ENCODE results near the gene LARP4B.

DNA sequence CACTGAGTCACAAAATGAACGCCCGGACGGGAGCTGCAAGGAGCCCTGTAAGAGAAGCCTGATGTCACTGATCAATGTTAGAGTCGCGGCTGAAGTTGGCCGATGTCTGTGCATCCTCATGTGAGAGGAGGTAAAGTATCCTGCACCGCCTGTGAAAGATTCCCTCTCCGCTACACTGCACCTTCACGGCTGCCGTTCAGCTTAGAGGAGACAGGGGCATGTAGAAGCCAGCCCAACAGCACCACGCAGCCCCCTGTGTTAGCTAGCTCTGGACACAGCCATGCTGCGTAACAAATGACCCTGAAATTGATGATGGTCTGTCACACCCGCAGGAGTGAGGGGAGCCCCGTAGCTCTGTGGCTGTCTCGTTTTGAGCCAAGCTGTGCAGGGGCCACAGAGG, 160.5 kb downstream of the LARP4B start:
- TF ChIP-seq POLR2A (IDR thresholded peaks at IDR 0.05): no peak
- TF ChIP-seq, protein P1, sequence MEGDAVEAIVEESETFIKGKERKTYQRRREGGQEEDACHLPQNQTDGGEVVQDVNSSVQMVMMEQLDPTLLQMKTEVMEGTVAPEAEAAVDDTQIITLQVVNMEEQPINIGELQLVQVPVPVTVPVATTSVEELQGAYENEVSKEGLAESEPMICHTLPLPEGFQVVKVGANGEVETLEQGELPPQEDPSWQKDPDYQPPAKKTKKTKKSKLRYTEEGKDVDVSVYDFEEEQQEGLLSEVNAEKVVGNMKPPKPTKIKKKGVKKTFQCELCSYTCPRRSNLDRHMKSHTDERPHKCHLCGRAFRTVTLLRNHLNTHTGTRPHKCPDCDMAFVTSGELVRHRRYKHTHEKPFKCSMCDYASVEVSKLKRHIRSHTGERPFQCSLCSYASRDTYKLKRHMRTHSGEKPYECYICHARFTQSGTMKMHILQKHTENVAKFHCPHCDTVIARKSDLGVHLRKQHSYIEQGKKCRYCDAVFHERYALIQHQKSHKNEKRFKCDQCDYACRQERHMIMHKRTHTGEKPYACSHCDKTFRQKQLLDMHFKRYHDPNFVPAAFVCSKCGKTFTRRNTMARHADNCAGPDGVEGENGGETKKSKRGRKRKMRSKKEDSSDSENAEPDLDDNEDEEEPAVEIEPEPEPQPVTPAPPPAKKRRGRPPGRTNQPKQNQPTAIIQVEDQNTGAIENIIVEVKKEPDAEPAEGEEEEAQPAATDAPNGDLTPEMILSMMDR (IDR thresholded peaks at IDR 0.05): no peak

Data from testis (tissue), 2 donors.